Stimulated activated CD4-positive, alpha-beta T cell treated with anti-CD3 and anti-CD28 coated beads, Interleukin-1b, Interleukin-23, amount 100 ng/mL, for 48 hours (primary cell): Measurements from ENCODE around the gene PASD1.

Experiments
- DNase-seq: peaks from one replicate; pipeline ENCODE4 v3.0.0-alpha.2; 2020

PASD1 gene

DNA sequence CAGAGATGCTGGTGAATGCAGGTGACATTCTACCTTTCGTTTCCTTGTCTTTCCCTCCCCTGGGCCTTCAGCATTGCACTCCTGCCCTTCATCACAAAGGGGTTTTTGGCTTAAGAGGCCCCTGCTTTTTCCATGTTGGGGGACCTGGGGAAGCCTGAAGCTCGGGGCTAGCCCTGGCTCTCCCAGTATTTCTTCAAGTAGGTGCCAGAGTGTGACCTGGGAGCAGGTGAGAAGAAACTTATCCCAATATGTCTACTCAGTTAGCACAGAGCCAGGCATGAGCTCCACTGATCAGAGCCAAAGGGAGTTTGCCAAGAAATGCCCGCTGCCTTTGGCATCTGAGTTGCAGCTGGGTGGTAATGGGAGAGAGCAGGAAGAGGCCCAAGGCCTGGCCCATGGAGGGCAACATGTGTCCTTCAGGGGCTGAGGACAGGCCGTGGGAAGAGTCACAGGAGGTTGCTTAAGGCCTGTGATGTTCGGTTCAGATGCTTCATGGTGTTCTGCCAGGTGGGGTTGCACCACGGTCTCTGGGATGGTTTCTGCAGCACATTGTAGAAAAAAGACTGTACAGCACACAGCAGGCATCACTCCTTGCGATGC lies 139.4 kb downstream of the PASD1 start:
- DNase-seq = no peak

- DNase-seq = no peak
Measured at GRCh38 chrX:151703487-151703886, 140.0 kb downstream of the PASD1 start.

DNA sequence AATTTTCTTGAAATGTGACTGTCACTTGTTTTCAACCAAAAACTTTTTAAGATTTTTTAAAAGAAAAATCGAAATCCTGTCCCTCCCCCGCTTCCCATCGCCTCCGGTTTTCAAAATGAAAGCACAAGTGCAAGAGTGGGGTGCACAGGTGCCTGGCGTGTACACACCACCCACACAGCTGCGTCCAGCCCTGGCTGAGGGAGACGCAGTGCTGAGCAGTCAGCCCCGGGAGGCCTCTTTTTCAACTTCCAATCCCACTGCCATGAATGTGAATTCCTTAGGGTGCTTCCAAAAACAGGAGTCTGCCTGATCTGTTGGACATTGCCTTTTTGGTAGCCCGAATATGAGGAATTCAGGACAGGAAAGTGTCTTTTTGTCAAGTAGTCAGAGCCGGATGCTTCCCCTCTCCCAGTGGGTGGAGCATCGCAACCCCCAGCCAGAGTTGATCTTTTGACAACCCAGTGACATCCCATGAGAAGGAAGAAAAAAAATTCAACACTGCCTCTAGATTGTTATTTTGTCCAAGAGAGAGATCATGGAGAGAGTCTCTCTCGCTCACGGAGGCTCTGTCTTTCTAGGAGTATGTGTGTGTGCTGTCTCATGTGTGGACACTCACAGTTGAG lies 140.7 kb downstream of the PASD1 start:
- no peak for DNase-seq

- DNase-seq = no peak
Measured at GRCh38 chrX:151708821-151709220, 145.3 kb downstream of the PASD1 start.

GRCh38 chrX:151710457-151710856 lies 147.0 kb downstream of the PASD1 start:
- DNase-seq = no peak

- DNase-seq = no peak
Measured at GRCh38 chrX:151711154-151711553, 147.7 kb downstream of the PASD1 start.

DNA sequence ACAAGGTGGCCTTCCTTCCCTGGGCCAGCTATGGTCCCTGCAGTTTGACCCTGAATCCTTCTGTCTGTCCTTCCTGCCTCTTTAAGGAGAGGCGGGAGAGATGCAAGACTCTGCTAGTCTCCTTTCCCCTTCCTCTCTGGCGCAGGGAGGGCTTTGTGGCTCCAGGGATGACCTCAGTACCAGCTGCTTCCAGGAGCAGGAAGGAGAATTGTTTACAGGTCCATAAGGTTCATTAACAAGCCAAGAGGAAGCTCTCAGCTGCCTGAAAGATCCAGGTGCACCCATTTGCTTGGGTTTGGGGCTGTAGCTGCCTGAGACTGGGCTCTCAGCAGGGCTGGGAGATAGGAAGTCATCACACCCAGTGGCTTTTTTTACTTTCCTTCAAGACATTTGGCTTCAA lies 148.3 kb downstream of the PASD1 start:
- DNase-seq = no peak

- no peak for DNase-seq
Measured at GRCh38 chrX:151712253-151712652, 148.8 kb downstream of the PASD1 start.

DNA sequence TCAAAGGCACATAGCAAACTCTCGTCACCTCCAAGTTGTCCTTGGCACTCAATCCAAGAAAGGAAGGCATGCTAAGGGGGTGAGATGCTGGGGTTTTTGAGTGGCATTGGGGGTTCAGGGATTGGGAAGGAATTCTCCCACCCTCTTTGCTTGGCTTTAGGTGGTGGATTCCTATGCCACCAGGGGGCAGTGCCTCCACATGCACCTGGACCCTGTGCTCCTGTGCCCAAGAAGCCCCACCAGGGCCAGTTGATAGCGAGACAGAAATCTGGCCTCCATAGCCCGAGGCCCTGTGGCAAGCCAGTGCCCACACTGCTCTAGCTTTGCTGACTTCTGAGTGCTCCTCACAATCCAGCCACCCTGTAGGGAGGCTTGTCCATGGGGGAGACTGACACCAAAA lies 150.4 kb downstream of the PASD1 start:
- no peak for DNase-seq

DNA sequence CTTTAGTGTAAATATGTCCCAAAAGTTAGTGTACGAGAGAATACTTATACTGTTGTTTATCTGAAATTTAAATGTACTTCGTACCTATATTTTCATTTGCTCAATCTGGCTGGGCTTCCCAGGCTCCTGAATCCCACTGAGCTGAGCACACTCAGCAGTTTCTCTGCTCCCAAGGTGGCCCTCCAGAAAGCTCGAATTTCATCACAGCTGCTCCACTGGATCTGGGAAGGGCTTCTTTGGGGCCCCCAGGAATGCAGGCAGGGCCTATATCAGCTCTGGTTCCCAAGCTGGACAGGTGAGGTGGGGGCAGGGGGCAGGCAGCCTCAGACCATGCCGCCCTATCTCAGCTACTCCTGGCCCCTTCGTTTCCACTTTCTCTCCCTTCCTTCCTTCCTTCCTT lies 150.9 kb downstream of the PASD1 start:
- no peak for DNase-seq

DNA sequence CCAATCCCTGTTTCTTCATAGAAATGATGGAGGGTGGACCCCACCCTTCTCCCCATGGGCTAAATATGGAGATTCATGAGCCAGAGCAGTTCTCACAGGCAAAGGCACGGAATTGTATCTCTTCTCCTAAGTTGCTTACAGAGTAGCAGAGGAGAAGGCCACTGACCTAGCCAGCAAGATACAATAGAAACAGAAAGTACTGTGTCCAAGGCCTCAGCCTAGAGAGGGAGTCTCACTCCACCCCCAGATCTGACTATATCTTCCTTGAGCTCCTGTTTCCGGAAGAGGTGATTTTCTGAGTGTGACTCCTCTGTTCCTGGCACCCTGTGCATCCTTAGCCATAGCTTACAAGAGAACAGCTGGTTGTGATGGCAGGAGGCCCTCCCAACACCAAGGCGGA lies 152.3 kb downstream of the PASD1 start, which contains the start of gene FATE1:
Gene FATE1, plus strand, starts transcription at position 284 of the 400 bp plus-strand sequence. Its CDS starts 85 bp downstream, at position 369.
- no peak for DNase-seq

DNA sequence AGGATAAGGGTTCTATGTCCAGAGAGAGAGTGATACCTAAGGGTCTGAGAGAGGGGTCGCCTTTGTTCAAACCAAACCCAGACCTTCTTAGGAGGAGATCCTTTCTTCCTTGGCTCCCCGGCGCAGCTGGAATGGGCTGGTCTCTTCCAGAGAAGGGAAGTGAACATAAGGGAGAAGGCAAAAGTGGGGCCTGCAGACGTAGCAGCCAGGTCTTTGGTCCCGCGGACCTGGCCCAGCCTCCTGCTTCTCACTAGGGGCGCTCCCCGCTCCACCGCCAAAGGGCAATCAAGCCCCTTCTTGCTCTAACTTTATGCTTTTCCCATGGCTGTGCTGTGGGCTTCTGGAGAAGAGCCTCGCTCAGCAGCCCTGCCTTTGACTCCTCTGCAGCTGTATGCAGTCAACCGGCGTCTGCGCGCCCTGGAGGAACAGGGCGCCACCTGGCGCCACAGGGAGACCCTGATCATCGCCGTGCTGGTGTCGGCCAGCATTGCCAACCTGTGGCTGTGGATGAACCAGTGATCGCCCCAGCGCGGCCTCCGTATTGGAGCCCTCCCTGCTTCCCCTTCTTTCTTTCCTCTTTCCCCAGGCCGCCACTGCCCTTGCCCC lies 158.9 kb downstream of the PASD1 start:
- no peak for DNase-seq

DNA sequence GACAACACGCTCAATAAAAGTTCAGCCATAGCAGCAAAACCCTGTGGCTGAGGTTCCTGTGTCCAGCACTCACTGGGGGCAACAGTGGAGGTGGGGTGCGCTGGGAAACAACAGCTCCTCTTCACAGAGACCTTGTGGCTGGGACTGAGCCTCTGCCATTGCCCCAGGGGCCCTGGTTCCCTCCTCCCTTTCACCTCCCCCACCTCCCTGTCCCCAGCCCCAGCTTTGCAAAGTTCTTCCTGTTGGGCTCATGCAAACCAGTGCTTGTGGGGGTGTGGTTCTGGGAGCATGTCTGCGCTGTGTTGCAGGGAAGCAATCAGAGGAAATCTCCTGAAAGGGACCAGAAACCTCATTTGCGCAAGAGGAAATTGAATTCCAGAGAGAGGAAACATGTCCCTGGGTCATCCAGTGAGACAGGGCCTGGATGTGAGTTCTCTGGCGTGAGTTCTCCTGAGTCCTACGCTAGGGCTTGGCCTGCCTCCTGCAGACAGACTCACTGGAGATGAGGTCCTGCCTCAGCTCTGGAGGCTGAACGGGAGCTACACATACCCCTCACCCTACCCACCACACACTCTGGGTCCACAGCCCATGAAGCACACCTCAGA lies 159.8 kb downstream of the PASD1 start:
- no peak for DNase-seq

- DNase-seq = no peak
Measured at GRCh38 chrX:151724563-151725337, 161.3 kb downstream of the PASD1 start.

DNA sequence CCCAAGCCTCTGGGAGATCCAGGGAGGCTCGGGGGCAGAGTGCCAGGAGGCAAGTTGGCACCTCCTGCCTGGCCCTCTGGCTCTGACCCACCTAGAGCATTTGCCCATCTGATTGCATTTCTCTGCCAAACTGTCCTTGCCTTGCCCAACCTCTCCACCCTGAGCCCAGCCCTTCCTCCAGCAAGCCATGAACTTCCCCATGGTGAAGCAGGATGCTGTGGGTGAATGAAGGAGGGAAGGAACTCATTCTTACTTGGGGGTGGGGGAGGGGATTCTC lies 161.8 kb downstream of the PASD1 start:
- no peak for DNase-seq
